Measurements from ENCODE around the gene MLXIP.

GRCh38 chr12:122128481-122128880, 49.9 kb downstream of the MLXIP start:
- TF ChIP-seq POLR2A (IDR thresholded peaks at IDR 0.05; ENCODE audit: low read length) (no peak), GATA1 (IDR thresholded peaks at IDR 0.05; ENCODE audit: low read depth, low read length) (no peak)
